IMR-90 (cell line): ENCODE measurements around the gene ZNF512B.

Source experiments
- CTCF ChIP-seq: conservative IDR thresholded peaks from 2 replicates; pipeline ENCODE4 v1.5.1; 2012; ENCODE audit warnings: mild to moderate bottlenecking, low read depth, low read length, improper control_type of control experiment
- RAD21 ChIP-seq: IDR thresholded peaks from 2 replicates; pipeline ENCODE4 v1.6.1; 2012; ENCODE audit warnings: low read length, improper control_type of control experiment
- RFX5 ChIP-seq: IDR thresholded peaks from 2 replicates; pipeline ENCODE4 v1.8.0; 2012; ENCODE audit warnings: low read depth, mild to moderate bottlenecking, low read length, moderate library complexity
- SMC3 ChIP-seq: fragments of 150-350 bp; IDR thresholded peaks from 2 replicates; pipeline ENCODE4 v1.6.1; 2016; ENCODE audit warnings: low read depth, mild to moderate bottlenecking, antibody characterized with exemption, low read length, moderate library complexity

GRCh38 chr20:63931735-63932134, 38.0 kb downstream of the ZNF512B start:
- TF ChIP-seq CTCF = no peak
- TF ChIP-seq RFX5 = no peak
- TF ChIP-seq RAD21 = no peak
- TF ChIP-seq SMC3 = no peak
